ENCODE data around the gene ARID3B.
A peak's percentile ranks its signal among the peaks of the same experiment; 100 is the strongest.
"Not testable (repeated sequence)": the region's sequence is repeated elsewhere in the genome, so short reads cannot be mapped to it uniquely, and the experiment has no call there.

ARID3B gene

GRCh38 chr15:74595271-74595670 lies 54.3 kb downstream of the ARID3B start:
- no peak for DNase-seq (ENCODE audit: extremely low read depth, low read depth)
- TF ChIP-seq CTCF (IDR thresholded peaks at IDR 0.05; ENCODE audit: low read depth, low read length): no peak

- DNase-seq (ENCODE audit: extremely low read depth, low read depth): not testable (repeated sequence)
Observed at GRCh38 chr15:74596736-74597135, 55.7 kb downstream of the ARID3B start.

GRCh38 chr15:74597146-74597705 lies 56.2 kb downstream of the ARID3B start:
- DNase-seq (ENCODE audit: extremely low read depth, low read depth): not testable (repeated sequence)

GRCh38 chr15:74598126-74598842 lies 57.3 kb downstream of the ARID3B start:
- no peak for TF ChIP-seq CTCF (IDR thresholded peaks at IDR 0.05; ENCODE audit: low read depth, low read length)
- DNase-seq (ENCODE audit: extremely low read depth, low read depth): peak; percentile 45

GRCh38 chr15:74599156-74599555 lies 58.1 kb downstream of the ARID3B start:
- no peak for TF ChIP-seq CTCF (IDR thresholded peaks at IDR 0.05; ENCODE audit: low read depth, low read length)
- DNase-seq (ENCODE audit: extremely low read depth, low read depth): no peak

GRCh38 chr15:74603026-74603788 lies 62.2 kb downstream of the ARID3B start:
- no peak for TF ChIP-seq CTCF (IDR thresholded peaks at IDR 0.05; ENCODE audit: low read depth, low read length)
- DNase-seq (ENCODE audit: extremely low read depth, low read depth): no peak

GRCh38 chr15:74603789-74604705 lies 63.0 kb downstream of the ARID3B start:
- no peak for TF ChIP-seq CTCF (IDR thresholded peaks at IDR 0.05; ENCODE audit: low read depth, low read length)
- no peak for DNase-seq (ENCODE audit: extremely low read depth, low read depth)
